H9 (cell line): ENCODE results near the gene EML1. TPM values are rescaled to one million over a fixed set of nuclear protein-coding genes. Genes with fewer than 3 reads are reported as not detected.

ENCODE experiments used
- DNase-seq: peaks from one replicate; pipeline ENCODE4 v3.0.0-alpha.2; 2017
- H2AFZ ChIP-seq: one replicate; pipeline ENCODE4 v1.6.1; 2013; ENCODE audit warnings: mild to moderate bottlenecking, low read length, control low read depth, moderate library complexity
- H2AK5ac ChIP-seq: 2 replicates; pipeline ENCODE4 v1.6.1; 2013; ENCODE audit warnings: low read length, control low read depth, mixed read lengths; ENCODE audit not compliant: insufficient read length
- H2BK120ac ChIP-seq: one replicate; pipeline ENCODE4 v1.6.1; 2013; ENCODE audit warnings: low read depth, mild to moderate bottlenecking, low read length, control low read depth, inconsistent platforms; ENCODE audit not compliant: poor library complexity, severe bottlenecking
- H2BK12ac ChIP-seq: 2 replicates; pipeline ENCODE4 v1.6.1; 2013; ENCODE audit warnings: low read length, control low read depth, mixed read lengths, low read depth; ENCODE audit not compliant: insufficient read length
- H2BK15ac ChIP-seq: 2 replicates; pipeline ENCODE4 v1.6.1; 2013; ENCODE audit warnings: low read depth, low read length, control low read depth
- H2BK20ac ChIP-seq: one replicate; pipeline ENCODE4 v1.6.1; 2013; ENCODE audit warnings: low read depth, mild to moderate bottlenecking, low read length, control low read depth, inconsistent platforms; ENCODE audit not compliant: poor library complexity, severe bottlenecking
- H2BK5ac ChIP-seq: 2 replicates; pipeline ENCODE4 v1.6.1; 2013; ENCODE audit warnings: low read length, control low read depth, mixed read lengths; ENCODE audit not compliant: insufficient read length
- H3K14ac ChIP-seq: 2 replicates; pipeline ENCODE4 v1.6.1; 2013; ENCODE audit warnings: low read length, control low read depth; ENCODE audit not compliant: insufficient read depth
- H3K18ac ChIP-seq: 2 replicates; pipeline ENCODE4 v1.6.1; 2013; ENCODE audit warnings: low read depth, mild to moderate bottlenecking, mixed read lengths, low read length, control low read depth; ENCODE audit not compliant: insufficient read length
- H3K23ac ChIP-seq: 2 replicates; pipeline ENCODE4 v1.6.1; 2013; ENCODE audit warnings: low read length, control low read depth, mixed read lengths, low read depth; ENCODE audit not compliant: insufficient read length
- H3K23me2 ChIP-seq: 2 replicates; pipeline ENCODE4 v1.6.1; 2013; ENCODE audit warnings: low read depth, mild to moderate bottlenecking, mixed read lengths, low read length, control low read depth; ENCODE audit not compliant: insufficient read length, poor library complexity, severe bottlenecking
- H3K27ac ChIP-seq: 2 replicates; pipeline ENCODE4 v1.5.1; 2013; ENCODE audit warnings: low read length, control low read depth, mixed read lengths, low read depth; ENCODE audit not compliant: insufficient read length
- H3K27me3 ChIP-seq: 2 replicates; pipeline ENCODE4 v1.6.1; 2013; ENCODE audit warnings: low read length, control low read depth, inconsistent platforms; ENCODE audit not compliant: insufficient read depth
- H3K4ac ChIP-seq: 2 replicates; pipeline ENCODE4 v1.6.1; 2013; ENCODE audit warnings: low read depth, mild to moderate bottlenecking, control low read depth, inconsistent platforms, low read length, moderate library complexity
- H3K4me1 ChIP-seq: 2 replicates; pipeline ENCODE4 v1.6.1; 2013; ENCODE audit warnings: low read length, control low read depth, inconsistent platforms; ENCODE audit not compliant: insufficient read depth
- H3K4me2 ChIP-seq: 2 replicates; pipeline ENCODE4 v1.6.1; 2013; ENCODE audit warnings: low read length, control low read depth, mixed read lengths; ENCODE audit not compliant: insufficient read length, insufficient read depth
- H3K56ac ChIP-seq: 2 replicates; pipeline ENCODE4 v1.6.1; 2013; ENCODE audit warnings: low read depth, mild to moderate bottlenecking, mixed read lengths, low read length, control low read depth; ENCODE audit not compliant: insufficient read length
- H3K79me1 ChIP-seq: 2 replicates; pipeline ENCODE4 v1.6.1; 2013; ENCODE audit warnings: low read depth, mild to moderate bottlenecking, moderate library complexity, low read length, control low read depth, inconsistent platforms; ENCODE audit not compliant: insufficient read depth, poor library complexity, severe bottlenecking
- H3K79me2 ChIP-seq: 2 replicates; pipeline ENCODE4 v1.6.1; 2013; ENCODE audit warnings: low read length, control low read depth, inconsistent platforms; ENCODE audit not compliant: insufficient read depth
- H3K9ac ChIP-seq: 2 replicates; pipeline ENCODE4 v1.6.1; 2013; ENCODE audit warnings: low read length, control low read depth, mixed read lengths; ENCODE audit not compliant: insufficient read length; ENCODE audit errors: extremely low read depth
- H3K9me3 ChIP-seq: one replicate; pipeline ENCODE4 v1.6.1; 2013; ENCODE audit warnings: low read depth, low read length, inconsistent platforms; ENCODE audit not compliant: control insufficient read depth
- H3T11ph ChIP-seq: one replicate; pipeline ENCODE4 v1.6.1; 2013; ENCODE audit warnings: mild to moderate bottlenecking, low read length, control low read depth, inconsistent platforms
- H4K20me1 ChIP-seq: one replicate; pipeline ENCODE4 v1.6.1; 2013; ENCODE audit not compliant: control insufficient read depth, insufficient read length, insufficient read depth
- H4K5ac ChIP-seq: 2 replicates; pipeline ENCODE4 v1.6.1; 2013; ENCODE audit warnings: low read depth, mild to moderate bottlenecking, mixed read lengths, low read length, control low read depth; ENCODE audit not compliant: insufficient read length
- H4K8ac ChIP-seq: replicated peaks from 2 replicates; pipeline ENCODE4 v1.6.1; 2013; ENCODE audit warnings: low read length, control low read depth, mixed read lengths, low read depth; ENCODE audit not compliant: insufficient read length
- H4K91ac ChIP-seq: 2 replicates; pipeline ENCODE4 v1.6.1; 2013; ENCODE audit warnings: low read depth, mild to moderate bottlenecking, moderate library complexity, mixed read lengths, low read length, control low read depth; ENCODE audit not compliant: insufficient read length
- H3K27ac Mint-ChIP-seq, 3 experiments: 2 replicates in 2 of 3; 3 replicates in 1 of 3; pipeline ENCODE4 v1.8.0; 2020 to 2021; ENCODE audit warnings: mixed read lengths in 3 of 3, mild to moderate bottlenecking in 1 of 3, moderate library complexity in 1 of 3
- H3K27me3 Mint-ChIP-seq: 2 replicates; pipeline ENCODE4 v1.8.0; 2021; ENCODE audit warnings: low read depth, mild to moderate bottlenecking, moderate library complexity, mixed read lengths
- H3K36me3 Mint-ChIP-seq, 3 experiments: 2 replicates in 2 of 3; 3 replicates in 1 of 3; pipeline ENCODE4 v1.8.0; 2020 to 2021; ENCODE audit warnings: low read depth in 3 of 3, mixed read lengths in 3 of 3; ENCODE audit not compliant: insufficient read depth in 1 of 3
- H3K4me1 Mint-ChIP-seq, 2 experiments: 2 replicates each; pipeline ENCODE4 v1.8.0; 2020; ENCODE audit warnings: mixed read lengths in 2 of 2
- H3K4me3 Mint-ChIP-seq, 2 experiments: 2 replicates in 1 of 2; 3 replicates in 1 of 2; pipeline ENCODE4 v1.8.0; 2020 to 2021; ENCODE audit warnings: mild to moderate bottlenecking in 2 of 2, mixed read lengths in 2 of 2, moderate library complexity in 1 of 2
- H3K9me3 Mint-ChIP-seq, 2 experiments: 2 replicates in 1 of 2; 3 replicates in 1 of 2; pipeline ENCODE4 v1.8.0; 2020; ENCODE audit warnings: mild to moderate bottlenecking in 2 of 2, mixed read lengths in 2 of 2, moderate library complexity in 1 of 2
- WGBS: extraction: QIAGEN DNeasy Blood & Tissue Kit; methylation state at CpG from one replicate; pipeline ENCODE4 v1.1.7; 2013; ENCODE audit warnings: missing lambda C conversion rate, low lambda C conversion rate, mixed read lengths; ENCODE audit not compliant: insufficient read length; ENCODE audit errors: extremely low coverage; 5-methylcytosine and 5-hydroxymethylcytosine counted together
- total RNA-seq: library from RNA; stranded (reverse); gene quantifications from 2 replicates; pipeline ENCODE4 v1.2.1, GENCODE V29; 2021
- TF ChIP-seq, protein P1 (sequence below): fragments of 200-600 bp; sonication (generic); conservative IDR thresholded peaks from 3 replicates; pipeline ENCODE4 v1.8.0; 2021; ENCODE audit warnings: antibody characterized with exemption, mild to moderate bottlenecking

EML1 gene
- total RNA-seq, 1 experiment from 2014 or later = 16.7 TPM

DNA sequence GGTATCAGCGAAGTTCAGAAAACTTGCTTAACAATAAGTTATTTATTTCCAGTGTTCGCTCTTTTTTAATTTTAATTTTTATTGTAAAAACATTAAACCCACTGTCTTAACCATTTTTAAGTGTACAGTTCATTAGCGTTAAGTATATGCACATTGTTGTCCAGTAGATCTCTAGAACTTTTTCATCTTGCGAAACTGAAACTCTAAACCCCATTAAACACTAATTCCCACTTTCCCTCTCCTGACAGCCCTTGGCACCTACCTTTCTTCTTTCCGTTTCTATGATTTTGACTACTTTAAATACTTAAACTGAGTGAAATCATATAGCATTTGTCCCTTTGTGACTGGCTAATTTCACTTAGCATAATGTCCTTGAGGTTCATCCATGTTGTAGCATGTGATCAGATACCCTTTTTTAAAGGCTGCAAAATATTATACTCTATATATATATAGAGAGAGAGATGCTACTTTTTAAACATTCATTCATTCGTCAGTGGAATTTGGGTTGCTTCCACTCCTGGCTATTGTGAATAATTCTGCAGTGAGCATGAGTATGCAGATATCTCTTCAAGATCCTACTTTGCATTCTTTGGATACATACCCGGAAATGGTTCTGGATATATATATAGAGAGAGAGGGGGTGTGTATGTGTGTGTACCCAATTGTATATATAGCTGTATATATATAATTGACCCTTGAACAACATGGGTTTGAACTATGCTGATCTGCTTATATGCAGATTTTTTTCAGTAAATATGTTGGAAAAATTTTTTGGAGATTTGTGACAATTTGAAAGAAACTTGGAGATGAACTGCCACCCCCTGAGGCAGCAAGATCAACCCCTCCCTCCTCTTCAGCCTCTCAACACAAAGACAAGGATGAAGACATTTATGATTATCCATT is 197.3 kb downstream of the EML1 start:
- Histone ChIP-seq H3K14ac (no peak overlapping the region), H3K23me2 (no peaks in the 10 kb centered on the region), H2BK5ac (no peak overlapping the region), H3K4ac (no peak overlapping the region), H3K27me3 (no peaks in the 10 kb centered on the region), H2BK120ac (no peak overlapping the region), H2BK20ac (no peak overlapping the region), H3K9ac (no peak overlapping the region), H2BK15ac (no peak overlapping the region), H2AK5ac (no peak overlapping the region), H3K56ac (no peak overlapping the region), H3K18ac (no peak overlapping the region), H3K27ac (no peak overlapping the region), H3T11ph (no peak overlapping the region), H2BK12ac (no peak overlapping the region), H4K91ac (no peak overlapping the region), H3K9me3 (peaks cover 5% of the 10 kb centered on the region), H3K4me2 (no peak overlapping the region), H4K8ac (no peak overlapping the region), H3K79me2 (no peaks in the 10 kb centered on the region), H4K5ac (no peak overlapping the region), H2AFZ (no peak overlapping the region), H3K4me1 (no peaks in the 10 kb centered on the region), H4K20me1 (no peaks in the 10 kb centered on the region), H3K79me1 (no peaks in the 10 kb centered on the region), H3K23ac (no peak overlapping the region)
- WGBS = no CpG with 5 or more reads among the region's 7 CpGs
- Mint-ChIP-seq H3K36me3 (peaks cover 7 to 17% (median 15%) of the 10 kb centered on the region in 3 experiments), H3K9me3 (peaks cover 9 to 16% of the 10 kb centered on the region in 2 experiments), H3K4me1 (peaks cover 4 to 6% of the 10 kb centered on the region in 2 experiments; a peak in 2 of 4 replicates), H3K27ac (no peak overlapping the region), H3K4me3 (no peak overlapping the region), H3K27me3 (no peaks in the 10 kb centered on the region)
- TF ChIP-seq, protein P1, sequence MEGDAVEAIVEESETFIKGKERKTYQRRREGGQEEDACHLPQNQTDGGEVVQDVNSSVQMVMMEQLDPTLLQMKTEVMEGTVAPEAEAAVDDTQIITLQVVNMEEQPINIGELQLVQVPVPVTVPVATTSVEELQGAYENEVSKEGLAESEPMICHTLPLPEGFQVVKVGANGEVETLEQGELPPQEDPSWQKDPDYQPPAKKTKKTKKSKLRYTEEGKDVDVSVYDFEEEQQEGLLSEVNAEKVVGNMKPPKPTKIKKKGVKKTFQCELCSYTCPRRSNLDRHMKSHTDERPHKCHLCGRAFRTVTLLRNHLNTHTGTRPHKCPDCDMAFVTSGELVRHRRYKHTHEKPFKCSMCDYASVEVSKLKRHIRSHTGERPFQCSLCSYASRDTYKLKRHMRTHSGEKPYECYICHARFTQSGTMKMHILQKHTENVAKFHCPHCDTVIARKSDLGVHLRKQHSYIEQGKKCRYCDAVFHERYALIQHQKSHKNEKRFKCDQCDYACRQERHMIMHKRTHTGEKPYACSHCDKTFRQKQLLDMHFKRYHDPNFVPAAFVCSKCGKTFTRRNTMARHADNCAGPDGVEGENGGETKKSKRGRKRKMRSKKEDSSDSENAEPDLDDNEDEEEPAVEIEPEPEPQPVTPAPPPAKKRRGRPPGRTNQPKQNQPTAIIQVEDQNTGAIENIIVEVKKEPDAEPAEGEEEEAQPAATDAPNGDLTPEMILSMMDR = no peak
- no peak for DNase-seq
